Parietal lobe (tissue), 2 donors: ENCODE results near the gene RBBP4. TPM values are rescaled to one million over a fixed set of nuclear protein-coding genes. Genes with fewer than 3 reads are reported as not detected.

Source experiments
- small RNA-seq: library from RNA; depleted of rRNA; stranded (forward); fragments of <200 nt; gene quantifications from one replicate; pipeline ENCODE3, GENCODE V24; 2014; ENCODE audit warnings: low replicate concordance
- total RNA-seq: library from RNA; depleted of rRNA; stranded (reverse); fragments of >200 nt; gene quantifications from one replicate; pipeline ENCODE4 v1.2.3, GENCODE V29; 2014

RBBP4 gene
- total RNA-seq, result 234 TPM

DNA sequence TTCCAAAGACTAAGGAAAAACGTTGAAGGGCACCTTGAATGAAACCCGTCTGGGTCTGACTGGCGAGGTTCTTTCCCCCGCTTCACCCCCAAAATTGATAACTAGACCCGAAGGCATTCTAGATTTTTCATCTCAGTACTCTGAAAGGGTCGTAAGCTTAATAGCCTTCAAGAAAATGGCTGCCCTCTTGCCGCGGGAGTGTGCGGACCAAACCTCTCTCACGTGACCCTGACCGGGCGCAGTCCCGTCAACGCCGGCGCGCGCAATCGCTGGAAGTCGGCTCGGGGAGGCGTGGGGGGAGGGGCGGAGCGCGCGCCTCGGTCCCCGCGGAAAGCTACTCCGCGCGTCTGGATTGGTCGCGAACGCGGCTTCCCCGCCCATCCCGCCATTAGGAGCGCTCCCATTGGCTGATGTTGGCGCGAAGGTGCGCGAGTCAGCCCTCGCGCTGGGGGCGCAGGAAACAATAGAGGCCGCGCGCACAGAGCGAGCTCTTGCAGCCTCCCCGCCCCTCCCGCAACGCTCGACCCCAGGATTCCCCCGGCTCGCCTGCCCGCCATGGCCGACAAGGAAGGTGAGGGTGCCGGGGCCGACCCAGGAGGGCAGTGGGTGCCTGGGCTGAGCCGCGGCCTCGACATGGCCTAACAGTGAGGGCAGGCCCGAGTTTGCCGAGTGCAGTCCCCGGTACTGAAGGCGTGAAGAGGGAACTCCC lies at the start of gene RBBP4:
Gene RBBP4 (plus strand): TSS at position 457 of the 709 bp plus-strand sequence. CDS start 99 bp downstream, at position 556.

DNA sequence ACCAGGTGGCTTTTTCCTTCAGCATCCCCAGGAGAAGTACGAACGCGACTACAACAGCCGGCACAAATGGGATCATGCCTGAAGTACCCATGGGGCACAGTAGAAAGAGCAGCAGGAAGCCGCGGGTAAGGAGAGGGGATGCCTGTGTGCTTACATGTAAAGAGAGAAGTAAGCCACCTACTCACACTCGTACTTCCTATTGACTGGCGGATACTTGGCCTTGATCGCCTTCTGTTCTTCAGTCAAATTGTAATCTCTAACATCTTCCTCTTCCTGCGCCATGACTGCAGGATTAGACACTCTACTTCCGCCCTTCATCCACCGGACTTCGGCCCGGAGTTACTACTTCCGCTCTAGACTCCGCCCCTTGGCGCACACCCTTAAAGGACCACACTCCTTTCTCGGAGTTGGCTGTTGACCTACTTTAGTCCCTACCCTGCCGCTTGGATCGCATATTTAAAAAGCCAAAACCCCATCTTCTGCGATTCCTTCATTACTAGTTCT lies 708 bp upstream of the RBBP4 start, which contains the start of gene ZBTB8OS:
Gene ZBTB8OS (minus strand): TSS at position 303 of the 504 bp plus-strand sequence. CDS start 21 bp downstream, at position 282.

DNA sequence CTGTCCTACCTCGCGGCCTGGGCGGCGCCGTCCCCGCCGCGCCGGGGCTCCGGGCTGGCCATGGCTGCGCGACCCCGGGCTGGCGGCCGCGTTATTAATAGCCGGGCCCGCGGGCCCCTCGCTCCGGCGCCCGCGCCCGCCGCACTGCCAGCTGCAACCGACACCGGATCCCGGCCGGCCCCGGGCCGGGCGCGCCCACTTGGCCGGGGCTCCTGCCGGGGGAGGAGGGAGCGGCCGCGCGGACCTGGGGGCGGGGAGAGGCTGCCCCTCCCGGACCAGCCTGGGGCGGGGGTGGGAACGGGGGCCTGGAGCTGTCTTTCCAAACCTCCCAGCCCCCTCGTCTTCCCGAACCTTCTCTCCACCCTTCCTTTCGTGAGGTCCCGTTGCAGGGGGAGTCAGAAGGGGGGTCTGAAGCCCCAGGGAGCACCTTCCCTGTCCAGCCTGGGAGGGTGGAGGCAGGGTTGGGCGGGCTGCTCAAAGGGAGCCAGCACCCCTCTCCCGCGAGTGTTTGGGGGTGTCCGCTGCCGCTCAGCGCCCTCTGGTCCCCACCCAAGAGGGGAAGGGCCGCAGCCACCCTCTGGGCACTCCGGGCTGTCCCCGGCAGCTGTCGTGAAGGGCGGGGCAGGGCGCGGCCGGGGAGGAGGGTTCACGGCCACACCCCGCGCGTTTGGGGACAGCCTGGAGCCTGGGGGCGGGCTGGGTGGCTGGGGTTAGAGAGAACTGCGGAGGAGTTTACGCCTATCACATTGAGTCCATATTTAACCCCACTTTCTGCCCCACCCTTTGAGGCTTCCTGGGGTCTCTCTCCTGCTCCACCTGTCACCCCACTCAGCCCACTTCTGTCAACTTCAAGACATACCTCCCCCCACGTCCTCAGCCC lies 51.8 kb downstream of the RBBP4 start, which contains the start of gene SYNC:
Gene SYNC (minus strand): TSS at position 172 of the 880 bp plus-strand sequence. CDS start 110 bp downstream, at position 62.

Small RNA genes lying within 50 kb of the gene (small RNA-seq; reads per million reads assigned to genes)
- not detected for gene RF00019

Other genes starting within 250 kb of the RBBP4 start
- gene ZBTB8B, start 186.1 kb upstream of the RBBP4 start, total RNA-seq, result 20.7 TPM
- gene ZBTB8A, start 111.8 kb upstream of the RBBP4 start, total RNA-seq, result 28.8 TPM
- gene ZBTB8OS, start 658 bp upstream of the RBBP4 start, total RNA-seq, result 34.7 TPM
- gene SYNC, start 51.6 kb downstream of the RBBP4 start, total RNA-seq, result 3.8 TPM
- 52.3 TPM for gene YARS1, start 166.2 kb downstream of the RBBP4 start, total RNA-seq
- gene S100PBP, start 166.4 kb downstream of the RBBP4 start, total RNA-seq, result 81.7 TPM
- 16.9 TPM for gene FNDC5, start 219.7 kb downstream of the RBBP4 start, total RNA-seq
- 29.4 TPM for gene HPCA, start 235.3 kb downstream of the RBBP4 start, total RNA-seq